Measurements from ENCODE around the gene STAT1.

The STAT1 gene

GRCh38 chr2:191013932-191014652, at the start of gene STAT1:
TSS of gene STAT1 (minus strand) at chr2:191014171. CDS start at chr2:191010003, 4,168 bp downstream.
- DNase-seq, result peak; percentile 95

- no peak for DNase-seq
Observed at GRCh38 chr2:191063584-191063983, 49.6 kb upstream of the STAT1 start.

- DNase-seq, result peak; percentile 57
Observed at GRCh38 chr2:191061381-191061980, 47.5 kb upstream of the STAT1 start.

GRCh38 chr2:191059308-191059707, 45.3 kb upstream of the STAT1 start:
- no peak for DNase-seq

GRCh38 chr2:191056228-191056627, 42.3 kb upstream of the STAT1 start:
- peak; percentile 38 for DNase-seq

GRCh38 chr2:191053256-191053655, 39.3 kb upstream of the STAT1 start:
- no peak for DNase-seq

GRCh38 chr2:191051825-191052778, 38.1 kb upstream of the STAT1 start:
- DNase-seq, result peak; percentile 26

- no peak for DNase-seq
Observed at GRCh38 chr2:191051177-191051576, 37.2 kb upstream of the STAT1 start.

GRCh38 chr2:191050640-191050987, 36.6 kb upstream of the STAT1 start:
- DNase-seq, result no peak

- DNase-seq, result no peak
Observed at GRCh38 chr2:191049728-191050639, 36.0 kb upstream of the STAT1 start.

- no peak for DNase-seq
Observed at GRCh38 chr2:191048073-191048472, 34.1 kb upstream of the STAT1 start.

GRCh38 chr2:191045141-191045540, 31.2 kb upstream of the STAT1 start:
- no peak for DNase-seq

- no peak for DNase-seq
Observed at GRCh38 chr2:191043438-191043837, 29.5 kb upstream of the STAT1 start.

- peak; percentile 38 for DNase-seq
Observed at GRCh38 chr2:191041418-191042161, 27.6 kb upstream of the STAT1 start.

- no peak for DNase-seq
Observed at GRCh38 chr2:191039616-191040015, 25.6 kb upstream of the STAT1 start.

- DNase-seq, result no peak
Observed at GRCh38 chr2:191038741-191039140, 24.8 kb upstream of the STAT1 start.

GRCh38 chr2:191038241-191038725, 24.3 kb upstream of the STAT1 start:
- DNase-seq, result peak; percentile 48

GRCh38 chr2:191037351-191037750, 23.4 kb upstream of the STAT1 start:
- DNase-seq, result no peak

- no peak for DNase-seq
Observed at GRCh38 chr2:191036363-191036762, 22.4 kb upstream of the STAT1 start.

GRCh38 chr2:191032588-191033429, 18.8 kb upstream of the STAT1 start:
- DNase-seq, result no peak

- DNase-seq, result no peak
Observed at GRCh38 chr2:191031256-191031655, 17.3 kb upstream of the STAT1 start.
